HEK293 (cell line): ENCODE results near the gene AK3.

Experiments used
- BCL11A ChIP-seq: fragments of 450-650 bp; formaldehyde crosslinking; IDR thresholded peaks from 2 replicates; pipeline ENCODE4 v1.5.1; 2016; ENCODE audit warnings: low read depth, missing biosample characterization, missing genetic modification characterization
- ELK4 ChIP-seq: IDR thresholded peaks from 2 replicates; pipeline ENCODE4 v1.6.1; 2011; ENCODE audit warnings: mild to moderate bottlenecking, low read depth, low read length, borderline replicate concordance
- FEZF1 ChIP-seq: fragments of 450-650 bp; formaldehyde crosslinking; IDR thresholded peaks from 2 replicates; pipeline ENCODE4 v1.5.1; 2016; ENCODE audit warnings: missing biosample characterization, missing genetic modification characterization
- HOXA7 ChIP-seq: sonication (generic); formaldehyde crosslinking; IDR thresholded peaks from 2 replicates; pipeline ENCODE4 v1.8.1; 2022; ENCODE audit warnings: missing genetic modification reagents, borderline replicate concordance
- KLF16 ChIP-seq: fragments of 450-650 bp; formaldehyde crosslinking; IDR thresholded peaks from 2 replicates; pipeline ENCODE4 v1.5.1; 2017; ENCODE audit warnings: missing biosample characterization, missing genetic modification characterization
- PATZ1 ChIP-seq: fragments of 450-650 bp; formaldehyde crosslinking; IDR thresholded peaks from 2 replicates; pipeline ENCODE4 v1.5.1; 2016; ENCODE audit warnings: missing biosample characterization, missing genetic modification characterization
- SP2 ChIP-seq: fragments of 450-650 bp; formaldehyde crosslinking; IDR thresholded peaks from 2 replicates; pipeline ENCODE4 v1.5.1; 2016; ENCODE audit warnings: missing biosample characterization, missing genetic modification characterization
- ZBTB44 ChIP-seq: fragments of 450-650 bp; IDR thresholded peaks from 2 replicates; pipeline ENCODE4 v1.5.1; 2018; ENCODE audit warnings: missing biosample characterization, mild to moderate bottlenecking, missing genetic modification characterization
- ZBTB48 ChIP-seq: fragments of 450-650 bp; formaldehyde crosslinking; IDR thresholded peaks from 2 replicates; pipeline ENCODE4 v1.5.1; 2016; ENCODE audit warnings: missing biosample characterization, missing genetic modification characterization
- ZBTB6 ChIP-seq: fragments of 450-650 bp; formaldehyde crosslinking; IDR thresholded peaks from 2 replicates; pipeline ENCODE4 v1.5.1; 2017; ENCODE audit warnings: missing biosample characterization, missing genetic modification characterization
- ZEB2 ChIP-seq: fragments of 450-650 bp; formaldehyde crosslinking; IDR thresholded peaks from 2 replicates; pipeline ENCODE4 v1.5.1; 2016; ENCODE audit warnings: missing biosample characterization, missing genetic modification characterization
- ZNF112 ChIP-seq: fragments of 450-650 bp; formaldehyde crosslinking; IDR thresholded peaks from 2 replicates; pipeline ENCODE4 v1.5.0; 2017; ENCODE audit warnings: missing biosample characterization, missing genetic modification characterization
- ZNF121 ChIP-seq: fragments of 450-650 bp; formaldehyde crosslinking; IDR thresholded peaks from 2 replicates; pipeline ENCODE4 v1.5.1; 2016; ENCODE audit warnings: missing biosample characterization, missing genetic modification characterization
- ZNF174 ChIP-seq: fragments of 450-650 bp; formaldehyde crosslinking; IDR thresholded peaks from 2 replicates; pipeline ENCODE4 v1.5.0; 2017; ENCODE audit warnings: missing biosample characterization, mild to moderate bottlenecking, missing genetic modification characterization
- ZNF184 ChIP-seq: fragments of 450-650 bp; IDR thresholded peaks from 2 replicates; pipeline ENCODE4 v1.5.1; 2018; ENCODE audit warnings: missing biosample characterization, mild to moderate bottlenecking, missing genetic modification characterization
- ZNF24 ChIP-seq: fragments of 450-650 bp; formaldehyde crosslinking; IDR thresholded peaks from 2 replicates; pipeline ENCODE4 v1.5.1; 2016; ENCODE audit warnings: missing biosample characterization, missing genetic modification characterization
- ZNF274 ChIP-seq, 2 experiments: fragments of 200-500 bp in 1 of 2; fragments of 450-650 bp in 1 of 2; sonication (Bioruptor generic) in 1 of 2; formaldehyde crosslinking in 1 of 2; IDR thresholded peaks; 2 replicates each; pipeline versions ENCODE4 v1.5.1 to v1.6.1; 2014 to 2016; ENCODE audit warnings: borderline replicate concordance in 1 of 2, inconsistent platforms in 1 of 2, low read length in 1 of 2, missing biosample characterization in 1 of 2, missing genetic modification characterization in 1 of 2
- ZNF324 ChIP-seq: fragments of 450-650 bp; formaldehyde crosslinking; IDR thresholded peaks from 2 replicates; pipeline ENCODE4 v1.5.1; 2016; ENCODE audit warnings: missing biosample characterization, missing genetic modification characterization
- ZNF394 ChIP-seq: fragments of 450-650 bp; formaldehyde crosslinking; IDR thresholded peaks from 2 replicates; pipeline ENCODE4 v1.5.1; 2016; ENCODE audit warnings: missing biosample characterization, missing genetic modification characterization, mild to moderate bottlenecking, moderate library complexity, borderline replicate concordance
- ZNF404 ChIP-seq: fragments of 450-650 bp; formaldehyde crosslinking; IDR thresholded peaks from 2 replicates; pipeline ENCODE4 v1.5.1; 2017; ENCODE audit warnings: missing biosample characterization, missing genetic modification characterization
- ZNF426 ChIP-seq: fragments of 450-650 bp; formaldehyde crosslinking; IDR thresholded peaks from 2 replicates; pipeline ENCODE4 v1.5.1; 2017; ENCODE audit warnings: missing biosample characterization, missing genetic modification characterization, mild to moderate bottlenecking, inconsistent platforms, moderate library complexity
- ZNF510 ChIP-seq: fragments of 450-650 bp; formaldehyde crosslinking; IDR thresholded peaks from 2 replicates; pipeline ENCODE4 v1.5.1; 2018; ENCODE audit warnings: mild to moderate bottlenecking, missing genetic modification characterization, missing biosample characterization; ENCODE audit not compliant: insufficient replicate concordance
- ZNF529 ChIP-seq: fragments of 450-650 bp; formaldehyde crosslinking; IDR thresholded peaks from 2 replicates; pipeline ENCODE4 v1.5.1; 2017; ENCODE audit warnings: missing genetic modification characterization, missing biosample characterization; ENCODE audit not compliant: insufficient replicate concordance
- ZNF629 ChIP-seq: fragments of 450-650 bp; formaldehyde crosslinking; IDR thresholded peaks from 2 replicates; pipeline ENCODE4 v1.5.1; 2017; ENCODE audit warnings: missing biosample characterization, missing genetic modification characterization
- ZNF654 ChIP-seq: fragments of 450-650 bp; formaldehyde crosslinking; IDR thresholded peaks from 2 replicates; pipeline ENCODE4 v1.5.1; 2016; ENCODE audit warnings: low read depth, missing biosample characterization, missing genetic modification characterization
- ZNF658 ChIP-seq: fragments of 450-650 bp; formaldehyde crosslinking; IDR thresholded peaks from 2 replicates; pipeline ENCODE4; 2016; ENCODE audit warnings: missing biosample characterization, missing genetic modification characterization
- ZNF677 ChIP-seq: fragments of 450-650 bp; IDR thresholded peaks from 2 replicates; pipeline ENCODE4 v1.5.0; 2018; ENCODE audit warnings: missing biosample characterization, mild to moderate bottlenecking, missing genetic modification characterization, moderate library complexity
- TF ChIP-seq, protein P1 (sequence below): fragments of 450-650 bp; formaldehyde crosslinking; IDR thresholded peaks from 2 replicates; pipeline ENCODE4; 2016; ENCODE audit warnings: missing biosample characterization, missing genetic modification characterization
- TF ChIP-seq, protein P2 (sequence below): fragments of 450-650 bp; formaldehyde crosslinking; IDR thresholded peaks from 2 replicates; pipeline ENCODE4 v1.5.1; 2017; ENCODE audit warnings: missing biosample characterization, mild to moderate bottlenecking, missing genetic modification characterization, moderate library complexity
- TF ChIP-seq, protein P3 (sequence below): fragments of 450-650 bp; formaldehyde crosslinking; IDR thresholded peaks from 2 replicates; pipeline ENCODE4 v1.5.1; 2017; ENCODE audit warnings: missing biosample characterization, missing genetic modification characterization

The AK3 gene

DNA sequence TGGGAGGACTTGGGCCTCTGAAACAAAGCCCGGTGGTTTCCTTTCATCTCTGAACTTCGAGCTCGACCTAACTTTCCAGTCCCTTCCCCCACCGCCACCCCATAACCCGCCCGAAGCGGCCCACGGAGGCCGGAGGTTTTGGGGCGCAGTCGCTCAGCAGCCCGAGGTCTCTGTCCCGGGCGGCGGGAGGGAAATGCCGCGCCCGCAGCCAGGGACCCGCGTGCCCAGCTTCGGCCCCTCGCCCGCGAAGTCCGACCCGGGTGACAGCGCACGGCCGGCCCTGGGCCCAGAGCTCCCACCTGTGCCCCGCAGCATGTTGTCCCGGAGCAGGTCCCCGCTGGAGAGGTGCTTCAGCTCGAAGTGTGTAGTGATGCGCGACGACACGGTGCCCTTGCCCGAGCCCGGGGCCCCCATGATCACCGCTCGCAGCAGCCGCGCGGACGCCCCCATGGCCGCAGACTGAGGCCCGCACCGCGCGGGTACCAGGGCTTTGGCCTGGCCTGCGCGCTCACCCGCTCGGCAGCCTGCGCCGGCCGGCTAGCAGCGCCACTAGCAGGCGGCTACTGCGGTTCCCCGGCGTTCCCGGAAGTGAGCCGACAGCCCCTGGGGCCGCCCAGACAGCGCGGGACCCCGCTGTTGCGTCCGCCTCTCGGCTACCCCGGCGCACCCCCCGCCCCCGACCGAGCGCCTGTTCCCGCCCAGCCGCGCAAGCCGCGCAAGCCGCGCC is at the start of gene AK3 (continued):
- TF ChIP-seq ZNF394 (tag by site-specific recombination): no peak
- TF ChIP-seq ELK4: no peak
- TF ChIP-seq ZNF677 (tag by site-specific recombination): no peak
- no peak for TF ChIP-seq FEZF1 (tag by site-specific recombination)
- TF ChIP-seq, protein P1, sequence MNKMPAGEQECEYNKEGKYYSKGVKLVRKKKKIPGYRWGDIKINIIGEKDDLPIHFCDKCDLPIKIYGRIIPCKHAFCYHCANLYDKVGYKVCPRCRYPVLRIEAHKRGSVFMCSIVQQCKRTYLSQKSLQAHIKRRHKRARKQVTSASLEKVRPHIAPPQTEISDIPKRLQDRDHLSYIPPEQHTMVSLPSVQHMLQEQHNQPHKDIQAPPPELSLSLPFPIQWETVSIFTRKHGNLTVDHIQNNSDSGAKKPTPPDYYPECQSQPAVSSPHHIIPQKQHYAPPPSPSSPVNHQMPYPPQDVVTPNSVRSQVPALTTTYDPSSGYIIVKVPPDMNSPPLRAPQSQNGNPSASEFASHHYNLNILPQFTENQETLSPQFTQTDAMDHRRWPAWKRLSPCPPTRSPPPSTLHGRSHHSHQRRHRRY: no peak
- 0 out of 2 replicates have a peak, but pooled peaks have one; percentile 42 for TF ChIP-seq KLF16 (tag by site-specific recombination)
- no peak for TF ChIP-seq ZNF654 (tag by site-specific recombination)
- peak; percentile 71 for TF ChIP-seq ZBTB48
- TF ChIP-seq, protein P2, sequence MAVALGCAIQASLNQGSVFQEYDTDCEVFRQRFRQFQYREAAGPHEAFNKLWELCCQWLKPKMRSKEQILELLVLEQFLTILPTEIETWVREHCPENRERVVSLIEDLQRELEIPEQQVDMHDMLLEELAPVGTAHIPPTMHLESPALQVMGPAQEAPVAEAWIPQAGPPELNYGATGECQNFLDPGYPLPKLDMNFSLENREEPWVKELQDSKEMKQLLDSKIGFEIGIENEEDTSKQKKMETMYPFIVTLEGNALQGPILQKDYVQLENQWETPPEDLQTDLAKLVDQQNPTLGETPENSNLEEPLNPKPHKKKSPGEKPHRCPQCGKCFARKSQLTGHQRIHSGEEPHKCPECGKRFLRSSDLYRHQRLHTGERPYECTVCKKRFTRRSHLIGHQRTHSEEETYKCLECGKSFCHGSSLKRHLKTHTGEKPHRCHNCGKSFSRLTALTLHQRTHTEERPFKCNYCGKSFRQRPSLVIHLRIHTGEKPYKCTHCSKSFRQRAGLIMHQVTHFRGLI: no peak
- peak; percentile 39; the same call in 1 of the 2 replicates for TF ChIP-seq ZBTB44 (tag by site-specific recombination)
- TF ChIP-seq ZEB2 (tag by site-specific recombination): 0 out of 2 replicates have a peak, but pooled peaks have one; percentile 19
- TF ChIP-seq HOXA7 (CRISPR knock-in tag): no peak
- no peak for TF ChIP-seq ZNF184
- TF ChIP-seq ZNF274 (IDR thresholded peaks at IDR 0.05; ENCODE audit: low read length): no peak
- TF ChIP-seq ZNF274 (tag by site-specific recombination; IDR thresholded peaks at IDR 0.05; ENCODE audit: borderline replicate concordance): no peak
- TF ChIP-seq ZNF112 (tag by site-specific recombination): no peak
- peak; percentile 63 for TF ChIP-seq SP2 (tag by site-specific recombination)
- TF ChIP-seq, protein P3, sequence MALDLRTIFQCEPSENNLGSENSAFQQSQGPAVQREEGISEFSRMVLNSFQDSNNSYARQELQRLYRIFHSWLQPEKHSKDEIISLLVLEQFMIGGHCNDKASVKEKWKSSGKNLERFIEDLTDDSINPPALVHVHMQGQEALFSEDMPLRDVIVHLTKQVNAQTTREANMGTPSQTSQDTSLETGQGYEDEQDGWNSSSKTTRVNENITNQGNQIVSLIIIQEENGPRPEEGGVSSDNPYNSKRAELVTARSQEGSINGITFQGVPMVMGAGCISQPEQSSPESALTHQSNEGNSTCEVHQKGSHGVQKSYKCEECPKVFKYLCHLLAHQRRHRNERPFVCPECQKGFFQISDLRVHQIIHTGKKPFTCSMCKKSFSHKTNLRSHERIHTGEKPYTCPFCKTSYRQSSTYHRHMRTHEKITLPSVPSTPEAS (tag by site-specific recombination): no peak
- TF ChIP-seq ZNF24 (tag by site-specific recombination): no peak
- no peak for TF ChIP-seq PATZ1 (tag by site-specific recombination)
- no peak for TF ChIP-seq ZNF658 (tag by site-specific recombination)
- no peak for TF ChIP-seq ZNF426 (tag by site-specific recombination)
- no peak for TF ChIP-seq ZBTB6 (tag by site-specific recombination)
- no peak for TF ChIP-seq ZNF529 (tag by site-specific recombination)
- TF ChIP-seq ZNF629 (tag by site-specific recombination): no peak
- no peak for TF ChIP-seq ZNF324 (tag by site-specific recombination)
- no peak for TF ChIP-seq ZNF174 (tag by site-specific recombination)
- TF ChIP-seq BCL11A (tag by site-specific recombination): 0 out of 2 replicates have a peak, but pooled peaks have one; percentile 14
- no peak for TF ChIP-seq ZNF404 (tag by site-specific recombination)
- no peak for TF ChIP-seq ZNF510 (tag by site-specific recombination)
- no peak; the same call in 1 of the 2 replicates for TF ChIP-seq ZNF121 (tag by site-specific recombination)
